GM15510 (cell line): ENCODE results near the gene STX1A.
A peak's percentile ranks its signal among the peaks of the same experiment; 100 is the strongest.

Experiments used
- POLR2A ChIP-seq: IDR thresholded peaks from 3 replicates; pipeline ENCODE4 v1.6.1; 2011; ENCODE audit warnings: borderline replicate concordance; ENCODE audit not compliant: insufficient read length; ENCODE audit errors: extremely low read depth

Gene STX1A

GRCh38 chr7:73740212-73740611 lies 20.7 kb upstream of the STX1A start:
- TF ChIP-seq POLR2A = no peak

- TF ChIP-seq POLR2A = no peak
These were observed 19.9 kb upstream of the STX1A start for GRCh38 chr7:73739387-73739767.

- peak; percentile 69 for TF ChIP-seq POLR2A
These were observed 19.3 kb upstream of the STX1A start, which contains the start of gene ABHD11 for GRCh38 chr7:73738612-73739386. ABHD11 (minus strand) TSS chr7:73738802; CDS start chr7:73738770, 32 bp downstream.

- peak; percentile 4 for TF ChIP-seq POLR2A
These were observed 18.7 kb upstream of the STX1A start for GRCh38 chr7:73738220-73738611.

GRCh38 chr7:73737491-73738219 lies 18.2 kb upstream of the STX1A start:
- no peak for TF ChIP-seq POLR2A

- TF ChIP-seq POLR2A = no peak
These were observed 17.4 kb upstream of the STX1A start for GRCh38 chr7:73736885-73737284.

GRCh38 chr7:73735528-73735905 lies 16.0 kb upstream of the STX1A start:
- no peak for TF ChIP-seq POLR2A

GRCh38 chr7:73734619-73735527 lies 15.4 kb upstream of the STX1A start:
- peak; percentile 26 for TF ChIP-seq POLR2A

GRCh38 chr7:73732397-73732796 lies 12.9 kb upstream of the STX1A start:
- no peak for TF ChIP-seq POLR2A

- TF ChIP-seq POLR2A = no peak
These were observed 11.0 kb upstream of the STX1A start for GRCh38 chr7:73730485-73730884.

- TF ChIP-seq POLR2A = no peak
These were observed 9.1 kb upstream of the STX1A start for GRCh38 chr7:73728551-73728950.

GRCh38 chr7:73727952-73728351 lies 8.5 kb upstream of the STX1A start:
- TF ChIP-seq POLR2A = no peak

- TF ChIP-seq POLR2A = no peak
These were observed 6.6 kb upstream of the STX1A start for GRCh38 chr7:73726083-73726466.

- no peak for TF ChIP-seq POLR2A
These were observed 4.3 kb upstream of the STX1A start for GRCh38 chr7:73723813-73724212.

- TF ChIP-seq POLR2A = no peak
These were observed 3.3 kb upstream of the STX1A start for GRCh38 chr7:73722785-73723184.
